GM19395 (cell line): ENCODE results near the gene DUOX2.

Experiments used
- ATAC-seq: cut with Tn5 transposase; IDR thresholded peaks from one replicate; pipeline ENCODE4 v1.9.1; 2021; ENCODE audit warnings: mild to moderate bottlenecking, moderate library complexity; ENCODE audit not compliant: unreplicated experiment

Gene DUOX2

DNA sequence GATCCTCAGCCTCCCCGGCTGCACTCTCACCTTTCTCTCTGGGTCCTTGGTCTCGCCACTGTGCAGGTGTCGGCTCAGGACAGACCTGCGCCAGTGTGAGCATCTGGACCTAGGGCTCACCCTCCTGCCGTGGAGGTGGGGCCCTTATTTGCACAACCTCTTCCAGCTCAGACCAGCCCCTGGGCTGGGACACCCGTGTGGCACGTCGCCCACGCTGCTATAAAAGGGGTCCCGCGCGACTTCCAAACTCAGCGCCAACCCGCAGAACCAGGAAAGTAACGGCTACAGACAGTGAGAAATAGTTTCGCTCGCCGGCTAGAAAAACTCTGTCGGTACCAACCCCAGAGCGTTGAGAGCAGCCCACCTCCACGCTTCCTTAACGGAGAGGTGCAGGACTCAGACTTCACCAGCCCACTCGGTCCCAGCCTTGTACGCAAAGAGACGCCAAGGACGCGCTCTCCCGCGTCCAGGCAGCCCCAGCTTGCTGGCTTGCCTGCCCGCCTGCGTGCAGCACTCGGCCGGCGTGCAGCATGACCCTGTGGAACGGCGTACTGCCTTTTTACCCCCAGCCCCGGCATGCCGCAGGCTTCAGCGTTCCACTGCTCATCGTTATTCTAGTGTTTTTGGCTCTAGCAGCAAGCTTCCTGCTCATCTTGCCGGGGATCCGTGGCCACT, at the start of gene DUOX2, which contains the start of gene DUOXA2:
Gene DUOX2 (minus strand): TSS at position 97 of the 675 bp plus-strand sequence. CDS start 761 bp downstream, outside the sequence.
Gene DUOXA2 (plus strand): TSS at position 251 of the 675 bp plus-strand sequence. CDS start 280 bp downstream, at position 531.
- ATAC-seq = no peak

GRCh38 chr15:45163508-45163856, 49.5 kb upstream of the DUOX2 start:
- no peak for ATAC-seq

DNA sequence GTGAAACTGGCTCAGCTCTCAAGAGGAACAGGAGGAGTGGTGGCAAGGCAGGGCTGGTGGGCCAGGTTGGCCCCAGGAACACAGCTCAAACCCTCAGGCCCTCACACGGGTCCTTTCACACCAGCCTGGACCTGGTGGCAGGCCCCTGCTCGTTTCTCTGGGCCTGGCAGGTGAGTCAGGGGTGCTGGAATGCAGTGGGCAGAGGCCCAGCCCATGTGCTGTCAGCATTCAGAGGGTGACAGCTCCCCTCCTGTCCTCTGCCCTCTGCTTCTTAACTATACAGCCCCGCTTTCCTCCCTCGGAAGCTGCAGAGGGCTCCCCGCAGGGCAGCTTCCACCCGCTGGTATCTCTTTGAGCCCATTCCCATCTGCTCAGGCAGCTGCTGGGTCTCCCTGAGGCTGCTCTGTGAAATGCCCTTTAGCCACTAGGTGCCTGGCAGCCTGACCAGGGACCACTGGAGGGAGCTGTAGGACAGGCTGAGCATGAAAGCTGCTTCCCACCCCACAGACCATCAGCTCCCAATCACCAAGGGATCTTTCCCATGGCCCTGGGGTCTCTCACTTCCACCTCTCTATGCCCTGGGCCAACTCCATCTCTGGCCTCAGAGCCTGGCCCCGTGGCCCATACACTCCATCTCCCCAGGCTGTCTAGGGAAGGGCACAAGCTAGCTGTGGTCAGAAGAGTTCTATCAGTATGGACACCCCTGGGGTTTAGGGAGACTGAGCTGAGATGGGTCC, 49.0 kb upstream of the DUOX2 start:
- ATAC-seq = no peak

- ATAC-seq = no peak
Measured at GRCh38 chr15:45161666-45162065, 47.7 kb upstream of the DUOX2 start.

DNA sequence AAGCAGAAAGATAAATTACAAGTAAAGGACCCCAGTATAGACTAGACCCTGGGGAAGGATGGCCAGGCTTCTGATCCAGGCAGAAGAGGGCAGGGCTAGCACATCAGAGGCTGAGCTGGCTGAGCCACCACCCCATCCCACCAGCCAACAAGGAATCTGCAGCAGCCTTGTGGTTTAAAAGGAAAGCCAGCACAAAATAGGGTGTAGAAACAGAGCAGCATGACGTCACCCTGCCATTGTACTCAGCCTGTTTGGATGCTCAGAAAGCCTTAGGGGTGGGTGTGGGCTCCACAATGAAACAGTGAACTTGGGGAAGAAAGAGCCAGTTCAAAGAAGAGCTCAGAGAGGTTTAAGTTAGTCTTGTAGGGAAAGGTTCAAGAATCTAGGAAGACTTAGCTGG, 44.0 kb upstream of the DUOX2 start:
- ATAC-seq = no peak

GRCh38 chr15:45156744-45157455, 42.9 kb upstream of the DUOX2 start:
- no peak for ATAC-seq

- ATAC-seq = no peak
Measured at GRCh38 chr15:45155739-45156138, 41.8 kb upstream of the DUOX2 start.

DNA sequence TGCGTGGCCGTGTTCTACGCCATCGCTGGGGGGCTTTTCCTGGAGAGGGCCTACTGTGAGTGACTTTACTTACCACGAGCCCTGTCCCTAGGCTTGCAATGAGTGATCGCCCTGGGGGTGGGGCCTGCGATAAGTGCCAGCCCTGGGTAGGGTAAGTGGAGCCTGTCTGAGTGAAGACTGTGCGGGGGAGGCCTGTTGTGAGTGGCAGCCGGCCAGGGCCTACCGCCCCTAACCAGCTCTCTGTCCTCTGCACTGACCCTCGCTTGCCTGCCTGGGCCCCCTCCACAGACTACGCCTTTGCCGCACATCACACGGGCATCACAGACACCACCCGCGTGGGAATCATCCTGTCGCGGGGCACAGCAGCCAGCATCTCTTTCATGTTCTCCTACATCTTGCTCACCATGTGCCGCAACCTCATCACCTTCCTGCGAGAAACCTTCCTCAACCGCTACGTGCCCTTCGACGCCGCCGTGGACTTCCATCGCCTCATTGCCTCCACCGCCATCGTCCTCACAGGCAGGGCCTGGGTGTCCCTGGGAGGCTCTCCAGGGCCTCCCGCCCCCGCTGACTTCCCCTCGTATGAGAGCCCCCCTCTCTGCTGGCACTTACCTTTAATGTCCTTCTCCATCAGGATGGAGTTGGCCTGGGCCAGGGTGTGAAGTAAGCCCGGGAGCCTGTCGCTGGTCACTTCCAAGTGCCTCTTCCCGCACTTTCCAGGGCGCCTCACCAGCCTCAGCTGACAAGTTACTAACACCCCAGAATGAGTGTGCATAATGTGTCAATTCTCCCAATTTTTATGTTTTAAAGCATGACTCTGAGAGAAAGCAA, 38.2 kb upstream of the DUOX2 start:
- no peak for ATAC-seq

GRCh38 chr15:45150997-45151396, 37.0 kb upstream of the DUOX2 start:
- no peak for ATAC-seq

DNA sequence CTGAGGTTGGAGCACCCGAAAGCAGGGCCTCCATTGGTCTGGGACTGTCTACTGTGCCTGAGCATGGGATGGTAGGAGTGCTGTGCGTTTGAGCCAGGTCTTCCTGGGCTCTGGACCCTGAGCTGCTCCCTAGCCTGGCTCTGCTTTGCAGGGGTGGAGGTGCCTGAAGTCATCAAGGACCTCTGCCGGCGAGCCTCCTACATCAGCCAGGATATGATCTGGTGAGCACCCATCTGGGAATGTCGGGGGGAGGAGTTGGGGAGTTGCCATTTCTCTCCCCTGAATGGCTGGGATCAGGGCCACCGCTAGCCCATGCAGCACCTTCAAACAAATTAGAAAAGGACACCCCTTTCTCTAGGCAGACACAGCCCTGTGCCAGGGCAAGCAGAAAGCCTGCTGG, 36.5 kb upstream of the DUOX2 start:
- ATAC-seq = no peak

- no peak for ATAC-seq
Measured at GRCh38 chr15:45149060-45149459, 35.1 kb upstream of the DUOX2 start.

GRCh38 chr15:45148076-45149059, 34.4 kb upstream of the DUOX2 start:
- no peak for ATAC-seq

GRCh38 chr15:45147606-45148005, 33.6 kb upstream of the DUOX2 start:
- ATAC-seq = no peak

- no peak for ATAC-seq
Measured at GRCh38 chr15:45146405-45146804, 32.4 kb upstream of the DUOX2 start.

- ATAC-seq = no peak
Measured at GRCh38 chr15:45144775-45145174, 30.8 kb upstream of the DUOX2 start.

DNA sequence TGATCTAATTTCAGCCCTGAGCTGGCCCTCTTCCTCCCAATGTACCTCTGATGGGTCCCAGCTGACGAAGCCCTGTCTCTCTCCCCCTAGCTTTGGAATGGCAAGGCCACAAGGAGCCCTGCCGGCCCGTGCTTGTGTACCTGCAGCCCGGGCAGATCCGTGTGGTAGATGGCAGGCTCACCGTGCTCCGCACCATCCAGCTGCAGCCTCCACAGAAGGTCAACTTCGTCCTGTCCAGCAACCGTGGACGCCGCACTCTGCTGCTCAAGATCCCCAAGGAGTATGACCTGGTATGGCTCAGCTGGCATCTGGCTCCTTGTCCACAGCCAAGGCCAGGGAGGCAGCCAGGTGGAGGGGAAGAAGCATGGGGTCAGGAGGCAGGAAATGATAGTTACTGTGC, 30.0 kb upstream of the DUOX2 start:
- no peak for ATAC-seq

GRCh38 chr15:45143056-45143455, 29.1 kb upstream of the DUOX2 start:
- ATAC-seq = no peak

GRCh38 chr15:45141386-45141785, 27.4 kb upstream of the DUOX2 start:
- no peak for ATAC-seq

GRCh38 chr15:45140557-45141250, 26.7 kb upstream of the DUOX2 start:
- ATAC-seq = no peak
